IMR-90 (cell line): Measurements from ENCODE around the gene MRTFA.

ENCODE experiments used
- CEBPB ChIP-seq: IDR thresholded peaks from 2 replicates; pipeline ENCODE4 v1.6.1; 2012; ENCODE audit warnings: low read depth, low read length, improper control_type of control experiment
- MAFK ChIP-seq: IDR thresholded peaks from 2 replicates; pipeline ENCODE4 v1.6.1; 2012; ENCODE audit warnings: low read depth, low read length, improper control_type of control experiment
- MAZ ChIP-seq: IDR thresholded peaks from 2 replicates; pipeline ENCODE4 v1.6.1; 2012; ENCODE audit warnings: low read depth, mild to moderate bottlenecking, low read length, improper control_type of control experiment, moderate library complexity, borderline replicate concordance
- NFE2L2 ChIP-seq: fragments of 150-350 bp; IDR thresholded peaks from 2 replicates; pipeline ENCODE4 v1.6.1; 2016; ENCODE audit warnings: low read depth, mild to moderate bottlenecking, low read length
- POLR2A ChIP-seq: IDR thresholded peaks from 2 replicates; pipeline ENCODE4 v1.6.1; 2012; ENCODE audit warnings: mild to moderate bottlenecking, low read depth, low read length
- RAD21 ChIP-seq: IDR thresholded peaks from 2 replicates; pipeline ENCODE4 v1.6.1; 2012; ENCODE audit warnings: low read length, improper control_type of control experiment
- RCOR1 ChIP-seq: IDR thresholded peaks from 2 replicates; pipeline ENCODE4 v1.6.1; 2012; ENCODE audit warnings: mild to moderate bottlenecking, low read length, improper control_type of control experiment; ENCODE audit not compliant: insufficient replicate concordance
- RFX5 ChIP-seq: IDR thresholded peaks from 2 replicates; pipeline ENCODE4 v1.8.0; 2012; ENCODE audit warnings: low read depth, mild to moderate bottlenecking, low read length, moderate library complexity
- SMC3 ChIP-seq: fragments of 150-350 bp; IDR thresholded peaks from 2 replicates; pipeline ENCODE4 v1.6.1; 2016; ENCODE audit warnings: low read depth, mild to moderate bottlenecking, antibody characterized with exemption, low read length, moderate library complexity
- TF ChIP-seq, protein P1 (sequence below): conservative IDR thresholded peaks from 2 replicates; pipeline ENCODE4 v1.5.1; 2012; ENCODE audit warnings: mild to moderate bottlenecking, low read depth, low read length, improper control_type of control experiment
- TF ChIP-seq, protein P2 (sequence below): fragments of 150-350 bp; IDR thresholded peaks from 2 replicates; pipeline ENCODE4 v1.6.1; 2016; ENCODE audit warnings: low read depth, mild to moderate bottlenecking, low read length, moderate library complexity, borderline replicate concordance
- TF ChIP-seq, protein P3 (sequence below): fragments of 150-350 bp; IDR thresholded peaks from 2 replicates; pipeline ENCODE4 v1.6.1; 2017; ENCODE audit warnings: mild to moderate bottlenecking, antibody characterized with exemption, low read length, low read depth

DNA sequence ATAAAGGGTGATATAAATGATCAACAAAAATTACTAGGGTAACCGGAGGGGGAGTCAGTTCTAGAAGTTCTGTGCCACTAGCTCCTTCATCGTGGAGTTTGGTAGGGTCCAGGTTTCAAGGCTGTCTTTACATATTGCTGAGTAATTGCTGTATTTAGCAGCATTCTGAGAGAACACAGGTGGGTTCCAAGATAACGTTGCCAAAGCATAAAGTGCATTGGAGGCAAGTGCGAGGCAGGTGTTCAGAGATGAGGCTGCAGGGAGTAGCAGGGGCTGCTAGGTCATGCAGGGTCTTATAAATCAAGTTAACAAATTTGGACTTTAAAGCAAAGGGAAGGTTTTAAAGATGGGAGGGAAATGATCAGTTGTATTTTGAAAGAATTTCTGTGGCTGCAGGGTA lies 248.3 kb downstream of the MRTFA start:
- TF ChIP-seq MAFK (no peak), RFX5 (no peak), RCOR1 (no peak), POLR2A (no peak), RAD21 (no peak), SMC3 (no peak), NFE2L2 (no peak), MAZ (no peak), CEBPB (no peak)
- TF ChIP-seq, protein P1, sequence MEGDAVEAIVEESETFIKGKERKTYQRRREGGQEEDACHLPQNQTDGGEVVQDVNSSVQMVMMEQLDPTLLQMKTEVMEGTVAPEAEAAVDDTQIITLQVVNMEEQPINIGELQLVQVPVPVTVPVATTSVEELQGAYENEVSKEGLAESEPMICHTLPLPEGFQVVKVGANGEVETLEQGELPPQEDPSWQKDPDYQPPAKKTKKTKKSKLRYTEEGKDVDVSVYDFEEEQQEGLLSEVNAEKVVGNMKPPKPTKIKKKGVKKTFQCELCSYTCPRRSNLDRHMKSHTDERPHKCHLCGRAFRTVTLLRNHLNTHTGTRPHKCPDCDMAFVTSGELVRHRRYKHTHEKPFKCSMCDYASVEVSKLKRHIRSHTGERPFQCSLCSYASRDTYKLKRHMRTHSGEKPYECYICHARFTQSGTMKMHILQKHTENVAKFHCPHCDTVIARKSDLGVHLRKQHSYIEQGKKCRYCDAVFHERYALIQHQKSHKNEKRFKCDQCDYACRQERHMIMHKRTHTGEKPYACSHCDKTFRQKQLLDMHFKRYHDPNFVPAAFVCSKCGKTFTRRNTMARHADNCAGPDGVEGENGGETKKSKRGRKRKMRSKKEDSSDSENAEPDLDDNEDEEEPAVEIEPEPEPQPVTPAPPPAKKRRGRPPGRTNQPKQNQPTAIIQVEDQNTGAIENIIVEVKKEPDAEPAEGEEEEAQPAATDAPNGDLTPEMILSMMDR: no peak
- TF ChIP-seq, protein P2, sequence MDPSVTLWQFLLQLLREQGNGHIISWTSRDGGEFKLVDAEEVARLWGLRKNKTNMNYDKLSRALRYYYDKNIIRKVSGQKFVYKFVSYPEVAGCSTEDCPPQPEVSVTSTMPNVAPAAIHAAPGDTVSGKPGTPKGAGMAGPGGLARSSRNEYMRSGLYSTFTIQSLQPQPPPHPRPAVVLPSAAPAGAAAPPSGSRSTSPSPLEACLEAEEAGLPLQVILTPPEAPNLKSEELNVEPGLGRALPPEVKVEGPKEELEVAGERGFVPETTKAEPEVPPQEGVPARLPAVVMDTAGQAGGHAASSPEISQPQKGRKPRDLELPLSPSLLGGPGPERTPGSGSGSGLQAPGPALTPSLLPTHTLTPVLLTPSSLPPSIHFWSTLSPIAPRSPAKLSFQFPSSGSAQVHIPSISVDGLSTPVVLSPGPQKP: no peak
- TF ChIP-seq, protein P3, sequence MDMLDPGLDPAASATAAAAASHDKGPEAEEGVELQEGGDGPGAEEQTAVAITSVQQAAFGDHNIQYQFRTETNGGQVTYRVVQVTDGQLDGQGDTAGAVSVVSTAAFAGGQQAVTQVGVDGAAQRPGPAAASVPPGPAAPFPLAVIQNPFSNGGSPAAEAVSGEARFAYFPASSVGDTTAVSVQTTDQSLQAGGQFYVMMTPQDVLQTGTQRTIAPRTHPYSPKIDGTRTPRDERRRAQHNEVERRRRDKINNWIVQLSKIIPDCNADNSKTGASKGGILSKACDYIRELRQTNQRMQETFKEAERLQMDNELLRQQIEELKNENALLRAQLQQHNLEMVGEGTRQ: no peak
